ENCODE data around the gene PLEKHJ1. TPM values are rescaled to one million over a fixed set of nuclear protein-coding genes. Genes with fewer than 3 reads are reported as not detected.

Gene PLEKHJ1
- total RNA-seq, 1 donor from 2014 or later = 116 TPM

DNA sequence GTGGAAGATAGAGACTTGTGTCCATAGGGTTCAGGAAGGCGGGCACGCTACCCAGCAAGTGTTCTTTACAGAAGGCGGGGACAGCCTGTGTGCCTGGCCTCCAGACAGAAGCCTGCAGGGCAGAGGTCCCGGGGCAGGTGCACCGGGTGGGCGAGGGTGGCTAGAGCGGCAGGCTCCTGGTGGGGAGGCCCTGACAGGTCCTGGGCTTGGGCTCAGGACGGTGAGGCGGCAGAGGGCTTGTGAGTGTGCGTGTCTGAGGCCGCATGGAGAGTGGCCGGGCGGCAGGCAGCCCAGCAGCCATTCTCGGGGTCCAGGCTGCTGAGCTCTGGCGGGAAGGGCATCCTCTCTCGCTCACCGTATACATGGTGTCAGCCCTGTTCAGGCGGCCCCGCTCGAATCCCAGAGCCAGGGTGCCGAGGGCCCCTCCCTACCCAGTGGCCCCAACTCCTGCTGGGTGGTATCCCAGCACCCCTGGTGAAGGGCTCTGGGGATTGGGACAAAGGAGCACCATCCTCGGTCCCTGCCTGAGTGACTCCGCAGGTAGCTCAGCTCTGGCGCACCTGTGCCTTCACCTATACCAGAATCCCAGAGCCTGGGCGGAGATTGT lies 10.0 kb upstream of the PLEKHJ1 start:
- Mint-ChIP-seq H3K4me1 (ENCODE audit: low read depth) (peaks cover 2% of the 10 kb centered on the region), H3K9me3 (ENCODE audit: low read depth) (no peaks in the 10 kb centered on the region), H3K4me3 (ENCODE audit: low read depth) (no peak overlapping the region), H3K36me3 (ENCODE audit: insufficient read depth) (peaks cover 5% of the 10 kb centered on the region), H3K27ac (no peak overlapping the region), H3K27me3 (no peaks in the 10 kb centered on the region)
- TF ChIP-seq, protein P1, sequence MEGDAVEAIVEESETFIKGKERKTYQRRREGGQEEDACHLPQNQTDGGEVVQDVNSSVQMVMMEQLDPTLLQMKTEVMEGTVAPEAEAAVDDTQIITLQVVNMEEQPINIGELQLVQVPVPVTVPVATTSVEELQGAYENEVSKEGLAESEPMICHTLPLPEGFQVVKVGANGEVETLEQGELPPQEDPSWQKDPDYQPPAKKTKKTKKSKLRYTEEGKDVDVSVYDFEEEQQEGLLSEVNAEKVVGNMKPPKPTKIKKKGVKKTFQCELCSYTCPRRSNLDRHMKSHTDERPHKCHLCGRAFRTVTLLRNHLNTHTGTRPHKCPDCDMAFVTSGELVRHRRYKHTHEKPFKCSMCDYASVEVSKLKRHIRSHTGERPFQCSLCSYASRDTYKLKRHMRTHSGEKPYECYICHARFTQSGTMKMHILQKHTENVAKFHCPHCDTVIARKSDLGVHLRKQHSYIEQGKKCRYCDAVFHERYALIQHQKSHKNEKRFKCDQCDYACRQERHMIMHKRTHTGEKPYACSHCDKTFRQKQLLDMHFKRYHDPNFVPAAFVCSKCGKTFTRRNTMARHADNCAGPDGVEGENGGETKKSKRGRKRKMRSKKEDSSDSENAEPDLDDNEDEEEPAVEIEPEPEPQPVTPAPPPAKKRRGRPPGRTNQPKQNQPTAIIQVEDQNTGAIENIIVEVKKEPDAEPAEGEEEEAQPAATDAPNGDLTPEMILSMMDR (IDR thresholded peaks at IDR 0.05; ENCODE audit: unreplicated experiment) = no peak
- DNase-seq (ENCODE audit: low spot score, unreplicated experiment) = no peak

DNA sequence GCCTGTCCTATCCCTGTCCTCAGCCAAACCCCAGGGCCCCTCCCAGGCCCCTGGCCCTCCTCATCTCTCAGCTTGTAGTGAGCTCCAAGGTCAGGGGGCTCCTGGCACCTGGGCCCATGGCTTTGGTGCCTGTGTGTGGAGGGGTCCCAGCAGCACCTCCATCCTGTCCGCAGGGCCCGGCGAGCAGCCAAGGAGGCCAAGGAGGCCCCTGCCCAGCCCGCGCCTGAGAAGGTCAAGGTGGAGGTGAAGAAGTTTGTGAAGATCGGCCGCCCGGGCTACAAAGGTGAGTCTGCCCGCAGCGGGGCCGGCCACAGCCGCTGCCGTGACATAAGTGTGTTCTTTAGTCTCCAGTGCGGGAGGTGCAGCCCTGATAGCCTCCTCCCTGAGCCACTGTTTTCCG lies 9.1 kb upstream of the PLEKHJ1 start:
- H3K9me3 Mint-ChIP-seq (ENCODE audit: low read depth) = no peaks in the 10 kb centered on the region
- H3K4me1 Mint-ChIP-seq (ENCODE audit: low read depth) = peaks cover 9% of the 10 kb centered on the region
- no peak overlapping the region for H3K27ac Mint-ChIP-seq
- TF ChIP-seq, protein P1 (IDR thresholded peaks at IDR 0.05; ENCODE audit: unreplicated experiment) = no peak
- DNase-seq (ENCODE audit: low spot score, unreplicated experiment) = no peak
- H3K36me3 Mint-ChIP-seq (ENCODE audit: insufficient read depth) = peaks cover 5% of the 10 kb centered on the region
- no peaks in the 10 kb centered on the region for H3K27me3 Mint-ChIP-seq
- no peak overlapping the region for H3K4me3 Mint-ChIP-seq (ENCODE audit: low read depth)

DNA sequence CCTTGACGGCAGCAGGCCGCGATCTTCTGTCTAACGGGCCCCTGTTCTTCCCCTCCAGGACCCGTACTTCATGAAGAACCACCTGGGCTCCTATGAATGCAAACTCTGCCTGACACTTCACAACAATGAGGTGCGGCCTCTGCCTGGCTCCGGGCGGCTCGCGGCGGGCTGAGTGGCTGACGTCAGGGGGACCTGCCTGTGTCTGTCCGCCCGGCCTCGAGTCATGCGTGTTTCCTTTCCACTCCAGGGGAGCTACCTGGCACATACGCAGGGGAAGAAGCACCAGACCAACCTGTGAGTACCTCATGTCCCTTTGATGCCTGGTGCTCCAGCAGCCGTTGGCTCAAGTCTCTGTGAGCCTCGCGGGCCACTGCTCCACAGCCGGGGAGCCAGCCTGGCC lies 8.4 kb upstream of the PLEKHJ1 start:
- Mint-ChIP-seq H3K9me3 (ENCODE audit: low read depth) (no peaks in the 10 kb centered on the region), H3K4me3 (ENCODE audit: low read depth) (no peak overlapping the region)

DNA sequence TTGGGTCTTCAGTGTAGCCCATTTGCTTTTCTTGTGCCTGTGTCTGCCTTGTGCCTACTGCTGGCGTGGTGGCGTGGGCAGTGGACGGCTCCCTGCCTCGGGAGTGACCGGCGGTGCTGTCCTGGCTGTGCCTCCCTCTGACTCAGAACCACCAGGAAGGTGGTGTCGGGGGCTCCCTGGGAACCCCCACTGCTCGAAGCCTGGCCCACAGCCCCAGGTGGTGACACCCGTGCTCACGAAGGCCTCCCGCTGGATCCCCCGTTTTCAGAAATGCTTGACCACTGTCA lies 7.9 kb upstream of the PLEKHJ1 start:
- Mint-ChIP-seq H3K27me3 (no peaks in the 10 kb centered on the region), H3K27ac (no peak overlapping the region), H3K4me3 (ENCODE audit: low read depth) (no peak overlapping the region), H3K9me3 (ENCODE audit: low read depth) (no peaks in the 10 kb centered on the region), H3K36me3 (ENCODE audit: insufficient read depth) (peaks cover 8% of the 10 kb centered on the region), H3K4me1 (ENCODE audit: low read depth) (peaks cover 17% of the 10 kb centered on the region)
- TF ChIP-seq, protein P1 (IDR thresholded peaks at IDR 0.05; ENCODE audit: unreplicated experiment) = no peak
- no peak for DNase-seq (ENCODE audit: low spot score, unreplicated experiment)

More for the DNA sequence above, 8.4 kb upstream of the PLEKHJ1 start:
- DNase-seq (ENCODE audit: low spot score, unreplicated experiment) = no peak
- Mint-ChIP-seq H3K27me3 (no peaks in the 10 kb centered on the region), H3K36me3 (ENCODE audit: insufficient read depth) (peaks cover 6% of the 10 kb centered on the region), H3K27ac (no peak overlapping the region), H3K4me1 (ENCODE audit: low read depth) (peaks cover 14% of the 10 kb centered on the region)
- TF ChIP-seq, protein P1 (IDR thresholded peaks at IDR 0.05; ENCODE audit: unreplicated experiment) = no peak

DNA sequence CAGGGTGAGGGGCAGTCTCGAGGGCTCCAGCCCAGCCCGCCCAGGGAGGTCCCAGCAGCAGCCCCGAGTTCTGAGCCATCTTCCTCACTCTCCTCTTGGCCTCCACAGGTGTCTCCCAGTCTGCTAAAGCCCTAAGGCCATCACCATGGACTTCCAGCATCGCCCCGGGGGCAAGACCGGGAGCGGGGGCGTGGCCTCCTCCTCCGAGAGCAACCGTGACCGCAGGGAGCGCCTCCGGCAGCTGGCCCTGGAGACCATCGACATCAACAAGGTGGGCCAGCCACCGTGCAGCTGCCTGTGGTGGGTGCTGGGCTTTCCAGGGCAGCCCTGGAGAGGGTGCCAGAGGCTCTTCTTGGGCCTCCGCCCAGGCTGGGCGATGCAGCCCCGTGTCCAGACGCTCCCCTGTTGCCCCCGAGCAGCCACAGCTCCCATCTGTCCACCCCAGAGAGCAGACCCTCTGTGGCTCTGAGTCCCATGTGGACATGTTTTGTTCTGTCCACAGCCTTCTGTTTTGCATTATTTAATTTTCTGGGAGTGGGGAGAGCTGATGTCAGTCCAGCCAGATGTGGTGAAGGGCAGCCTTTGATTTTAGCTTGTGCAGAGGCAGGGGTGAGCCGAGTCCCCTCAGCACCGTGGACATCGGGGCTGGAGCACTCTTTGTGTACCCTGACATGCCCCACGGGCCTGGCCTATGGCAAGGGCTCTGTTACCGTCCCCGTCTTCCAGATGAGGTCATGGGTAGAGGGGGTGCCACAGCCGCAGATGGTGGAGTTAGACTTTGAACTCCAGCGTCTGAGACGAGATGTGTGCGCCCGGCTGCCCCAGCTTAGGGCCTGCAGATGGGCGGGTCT lies 7.4 kb upstream of the PLEKHJ1 start:
- Mint-ChIP-seq H3K4me1 (ENCODE audit: low read depth) (peaks cover 20% of the 10 kb centered on the region), H3K27me3 (no peaks in the 10 kb centered on the region), H3K27ac (peak overlapping the region; percentile 69), H3K9me3 (ENCODE audit: low read depth) (no peaks in the 10 kb centered on the region), H3K36me3 (ENCODE audit: insufficient read depth) (peaks cover 8% of the 10 kb centered on the region), H3K4me3 (ENCODE audit: low read depth) (no peak overlapping the region)
- TF ChIP-seq, protein P1 (IDR thresholded peaks at IDR 0.05; ENCODE audit: unreplicated experiment) = no peak
- DNase-seq (ENCODE audit: low spot score, unreplicated experiment) = no peak

Measured in progenitor cell of endocrine pancreas (in vitro differentiated cells).